Kidney epithelial cell (primary cell): ENCODE data around the gene CD38. TPM values are rescaled to one million over a fixed set of nuclear protein-coding genes. Genes with fewer than 3 reads are reported as not detected.

Experiments used
- DNase-seq: peaks from one replicate; pipeline ENCODE4 v3.0.0-alpha.2; 2010; ENCODE audit warnings: low read depth
- H3K27me3 ChIP-seq: 2 replicates; pipeline ENCODE4 v1.6.0; 2011; ENCODE audit warnings: low read length; ENCODE audit not compliant: control insufficient read depth, insufficient read depth
- H3K36me3 ChIP-seq: 2 replicates; pipeline ENCODE4 v1.5.1; 2011; ENCODE audit warnings: low read length; ENCODE audit not compliant: control insufficient read depth, insufficient read depth
- H3K4me3 ChIP-seq: 2 replicates; pipeline ENCODE4 v1.5.1; 2011; ENCODE audit warnings: low read depth, mild to moderate bottlenecking, control low read depth, low read length
- CTCF ChIP-seq: IDR thresholded peaks from 2 replicates; pipeline ENCODE4 v1.5.1; 2011; ENCODE audit warnings: mild to moderate bottlenecking, moderate library complexity, low read length, control low read depth, inconsistent platforms; ENCODE audit not compliant: insufficient read depth, poor library complexity, severe bottlenecking
- total RNA-seq: library from RNA; depleted of rRNA; stranded (reverse); fragments of >200 nt; gene quantifications from 2 replicates; pipeline ENCODE4 v1.2.3, GENCODE V29; 2015

The CD38 gene
- total RNA-seq, 1 donor from 2014 or later = 0.04 TPM

- Histone ChIP-seq H3K27me3 (no peaks in the 10 kb centered on the region), H3K36me3 (no peaks in the 10 kb centered on the region), H3K4me3 (no peak overlapping the region)
- TF ChIP-seq CTCF = no peak
- no peak for DNase-seq
These were observed 117.1 kb downstream of the CD38 start for GRCh38 chr4:15894921-15895916.

GRCh38 chr4:15897577-15897976 lies 119.4 kb downstream of the CD38 start:
- TF ChIP-seq CTCF = no peak
- Histone ChIP-seq H3K4me3 (no peak overlapping the region), H3K36me3 (no peaks in the 10 kb centered on the region), H3K27me3 (no peaks in the 10 kb centered on the region)
- DNase-seq = no peak

GRCh38 chr4:15898902-15899301 lies 120.8 kb downstream of the CD38 start:
- TF ChIP-seq CTCF = no peak
- DNase-seq = no peak
- no peaks in the 10 kb centered on the region for H3K27me3 ChIP-seq
- H3K4me3 ChIP-seq = no peak overlapping the region
- no peaks in the 10 kb centered on the region for H3K36me3 ChIP-seq

- TF ChIP-seq CTCF = no peak
- no peak for DNase-seq
- H3K27me3 ChIP-seq = no peaks in the 10 kb centered on the region
These were observed 121.4 kb downstream of the CD38 start for GRCh38 chr4:15899511-15899910.

GRCh38 chr4:15901007-15901406 lies 122.9 kb downstream of the CD38 start:
- H3K36me3 ChIP-seq = no peaks in the 10 kb centered on the region
- TF ChIP-seq CTCF = no peak
- no peak overlapping the region for H3K4me3 ChIP-seq
- no peak for DNase-seq
- no peaks in the 10 kb centered on the region for H3K27me3 ChIP-seq

More at GRCh38 chr4:15899511-15899910, 121.4 kb downstream of the CD38 start:
- Histone ChIP-seq H3K4me3 (no peak overlapping the region), H3K36me3 (no peaks in the 10 kb centered on the region)
